Measurements from ENCODE around the gene STPG2.

- TF ChIP-seq CTCF (IDR thresholded peaks at IDR 0.05; ENCODE audit: low read length) (no peak), EZH2 (IDR thresholded peaks at IDR 0.05; ENCODE audit: borderline replicate concordance, low read length) (no peak)
Measured at GRCh38 chr4:97923096-97923495, 220.2 kb downstream of the STPG2 start.
